T-helper 2 cell treated with Interferon-gamma antibody and Interleukin-4, amounts not matched to agents 5 μg/mL and 100 μg/mL, for 36 hours (primary cell): Measurements from ENCODE around the gene IPO11.

Experiments
- DNase-seq: peaks from one replicate; pipeline ENCODE4 v3.0.0; 2021; ENCODE audit warnings: low spot score
- H3K27ac Mint-ChIP-seq: one replicate; pipeline ENCODE4 v1.8.0; 2021; ENCODE audit warnings: mild to moderate bottlenecking, mixed read lengths
- H3K27me3 Mint-ChIP-seq: one replicate; pipeline ENCODE4 v1.8.0; 2021; ENCODE audit warnings: low read depth, mixed read lengths
- H3K36me3 Mint-ChIP-seq: one replicate; pipeline ENCODE4 v1.8.0; 2021; ENCODE audit warnings: low read depth, mixed read lengths
- H3K4me1 Mint-ChIP-seq: one replicate; pipeline ENCODE4 v1.8.0; 2021; ENCODE audit warnings: low read depth, mixed read lengths
- H3K4me3 Mint-ChIP-seq: one replicate; pipeline ENCODE4 v1.8.0; 2022; ENCODE audit warnings: mild to moderate bottlenecking, moderate library complexity, mixed read lengths
- H3K9me3 Mint-ChIP-seq: one replicate; pipeline ENCODE4 v1.8.0; 2021; ENCODE audit warnings: mixed read lengths

IPO11 gene

GRCh38 chr5:62412549-62413329 is at the start of gene IPO11:
Gene IPO11, plus strand, starts transcription at chr5:62412763. Its CDS starts 24,517 bp downstream, at chr5:62437280.
- DNase-seq = peak; percentile 99
- H3K4me1 Mint-ChIP-seq = peaks cover 16% of the 10 kb centered on the region
- H3K9me3 Mint-ChIP-seq = no peaks in the 10 kb centered on the region
- H3K27ac Mint-ChIP-seq = peak within 1 kb of the TSS; percentile 93
- H3K4me3 Mint-ChIP-seq = peak within 1 kb of the TSS; percentile 90
- peaks cover 3% of the 10 kb centered on the region for H3K27me3 Mint-ChIP-seq
- H3K36me3 Mint-ChIP-seq = no peaks in the 10 kb centered on the region

DNA sequence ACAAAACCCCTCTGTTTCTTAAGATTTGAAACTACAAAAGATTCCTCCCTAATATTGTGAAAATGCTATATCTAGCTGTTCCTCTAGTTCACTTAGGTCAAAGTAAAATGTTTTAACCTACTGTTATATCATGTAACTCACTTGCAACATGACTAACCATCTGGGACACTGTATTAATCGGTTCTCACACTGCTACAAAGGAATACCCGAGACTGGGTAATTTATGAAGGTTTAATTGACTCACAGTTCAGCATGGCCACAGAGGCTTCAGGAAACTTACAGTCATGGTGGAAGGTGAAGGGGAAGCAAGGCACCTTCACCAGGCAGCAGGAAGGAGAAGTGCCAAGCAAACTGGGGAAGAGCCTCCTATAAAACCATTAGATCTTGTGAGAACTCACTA is 43.5 kb upstream of the IPO11 start:
- H3K4me3 Mint-ChIP-seq = no peak overlapping the region
- peaks cover 5% of the 10 kb centered on the region for H3K4me1 Mint-ChIP-seq
- no peak for DNase-seq
- H3K9me3 Mint-ChIP-seq = no peaks in the 10 kb centered on the region
- H3K27ac Mint-ChIP-seq = peak overlapping the region; percentile 27
- H3K36me3 Mint-ChIP-seq = peaks cover 56% of the 10 kb centered on the region
- H3K27me3 Mint-ChIP-seq = no peaks in the 10 kb centered on the region

GRCh38 chr5:62371409-62371808 is 41.2 kb upstream of the IPO11 start:
- DNase-seq = no peak
- Mint-ChIP-seq H3K36me3 (peaks cover 52% of the 10 kb centered on the region), H3K9me3 (no peaks in the 10 kb centered on the region), H3K27me3 (no peaks in the 10 kb centered on the region), H3K27ac (no peak overlapping the region), H3K4me1 (peaks cover 5% of the 10 kb centered on the region), H3K4me3 (no peak overlapping the region)

- Mint-ChIP-seq H3K4me1 (peaks cover 2% of the 10 kb centered on the region), H3K36me3 (peaks cover 48% of the 10 kb centered on the region)
Measured at GRCh38 chr5:62372600-62372999, 40.0 kb upstream of the IPO11 start.

GRCh38 chr5:62373382-62373781 is 39.2 kb upstream of the IPO11 start:
- Mint-ChIP-seq H3K4me1 (peaks cover 2% of the 10 kb centered on the region), H3K9me3 (no peaks in the 10 kb centered on the region), H3K27me3 (no peaks in the 10 kb centered on the region), H3K36me3 (peaks cover 55% of the 10 kb centered on the region), H3K27ac (no peak overlapping the region), H3K4me3 (no peak overlapping the region)
- no peak for DNase-seq

More at GRCh38 chr5:62372600-62372999, 40.0 kb upstream of the IPO11 start:
- no peak overlapping the region for H3K27ac Mint-ChIP-seq
- no peaks in the 10 kb centered on the region for H3K27me3 Mint-ChIP-seq
- DNase-seq = no peak
- no peaks in the 10 kb centered on the region for H3K9me3 Mint-ChIP-seq
- no peak overlapping the region for H3K4me3 Mint-ChIP-seq

GRCh38 chr5:62374090-62374489 is 38.5 kb upstream of the IPO11 start:
- Mint-ChIP-seq H3K4me3 (no peak overlapping the region), H3K27me3 (no peaks in the 10 kb centered on the region), H3K36me3 (peaks cover 57% of the 10 kb centered on the region), H3K27ac (no peak overlapping the region), H3K9me3 (no peaks in the 10 kb centered on the region), H3K4me1 (peaks cover 2% of the 10 kb centered on the region)
- DNase-seq = no peak

GRCh38 chr5:62375627-62376026 is 36.9 kb upstream of the IPO11 start:
- no peaks in the 10 kb centered on the region for H3K27me3 Mint-ChIP-seq
- H3K36me3 Mint-ChIP-seq = peaks cover 66% of the 10 kb centered on the region
- H3K4me1 Mint-ChIP-seq = peaks cover 1% of the 10 kb centered on the region
- DNase-seq = no peak
- no peak overlapping the region for H3K4me3 Mint-ChIP-seq
- H3K9me3 Mint-ChIP-seq = no peaks in the 10 kb centered on the region
- H3K27ac Mint-ChIP-seq = no peak overlapping the region

DNA sequence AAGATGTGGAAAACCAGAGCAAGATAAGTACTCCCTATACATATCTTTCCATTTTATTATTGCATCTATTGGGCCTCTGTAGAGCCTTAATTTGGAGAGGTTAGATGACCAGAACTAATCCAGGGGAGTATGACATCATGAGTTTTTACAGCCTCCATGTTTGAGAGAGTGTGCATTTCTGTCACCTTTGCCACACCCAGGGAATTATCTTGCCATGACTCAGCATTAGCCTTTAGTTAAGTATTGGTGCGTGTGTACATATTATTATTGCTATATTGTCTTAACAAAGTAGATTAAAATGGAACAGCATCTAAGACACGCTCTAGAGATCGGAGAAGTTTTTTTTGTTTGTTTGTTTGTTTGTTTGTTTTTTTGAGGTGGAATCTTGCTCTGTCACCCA is 36.5 kb upstream of the IPO11 start:
- Mint-ChIP-seq H3K4me3 (no peak overlapping the region), H3K27ac (peak overlapping the region; percentile 2), H3K9me3 (no peaks in the 10 kb centered on the region), H3K4me1 (no peaks in the 10 kb centered on the region), H3K27me3 (no peaks in the 10 kb centered on the region), H3K36me3 (peaks cover 68% of the 10 kb centered on the region)
- DNase-seq = no peak

DNA sequence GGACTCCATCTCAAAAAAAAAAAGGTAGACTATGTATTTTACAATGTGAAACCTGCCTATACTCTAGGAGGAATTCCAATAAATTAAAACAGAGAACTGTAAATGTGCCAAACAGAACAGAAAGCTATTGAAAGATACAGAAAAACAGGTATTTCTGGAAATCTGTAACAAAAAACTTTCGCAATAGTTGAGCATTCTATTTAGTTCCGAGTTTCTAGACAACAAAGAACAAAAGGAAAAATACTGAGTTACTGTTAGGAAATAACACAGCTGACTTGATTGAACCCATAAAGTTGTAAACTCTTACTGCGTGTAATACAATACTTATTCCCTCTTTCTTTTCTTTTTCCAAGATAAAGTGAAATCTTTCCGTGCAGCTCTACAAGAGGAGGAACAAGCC is 27.4 kb upstream of the IPO11 start:
- Mint-ChIP-seq H3K27ac (no peak overlapping the region), H3K27me3 (no peaks in the 10 kb centered on the region), H3K36me3 (peaks cover 52% of the 10 kb centered on the region), H3K4me1 (peaks cover 2% of the 10 kb centered on the region), H3K4me3 (no peak overlapping the region), H3K9me3 (no peaks in the 10 kb centered on the region)
- DNase-seq = no peak

DNA sequence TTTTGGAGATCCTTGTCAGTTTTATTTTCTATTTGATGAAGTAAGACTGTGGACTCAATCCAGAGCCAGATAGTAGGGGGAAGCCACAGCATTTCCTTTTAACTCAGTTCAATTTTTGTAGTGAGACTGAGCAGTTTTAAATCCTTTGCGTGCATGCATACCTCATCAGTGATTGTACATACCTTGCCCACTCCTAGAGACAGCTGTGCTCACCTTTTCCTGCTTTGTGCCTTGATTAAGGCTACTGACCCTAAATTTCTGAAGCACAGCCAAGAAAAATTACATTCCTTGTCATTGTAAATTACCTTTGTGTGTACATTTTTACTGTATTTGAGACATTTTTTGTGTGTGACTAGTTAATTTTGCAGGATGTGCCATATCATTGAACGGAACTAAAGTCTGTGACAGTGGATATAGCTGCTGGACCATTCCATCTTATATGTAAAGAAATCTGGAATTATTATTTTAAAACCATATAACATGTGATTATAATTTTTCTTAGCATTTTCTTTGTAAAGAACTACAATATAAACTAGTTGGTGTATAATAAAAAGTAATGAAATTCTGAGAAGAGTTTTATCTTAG is 26.7 kb upstream of the IPO11 start:
- H3K27ac Mint-ChIP-seq = no peak overlapping the region
- H3K4me3 Mint-ChIP-seq = no peak overlapping the region
- peaks cover 50% of the 10 kb centered on the region for H3K36me3 Mint-ChIP-seq
- no peaks in the 10 kb centered on the region for H3K27me3 Mint-ChIP-seq
- no peak for DNase-seq
- peaks cover 6% of the 10 kb centered on the region for H3K4me1 Mint-ChIP-seq
- H3K9me3 Mint-ChIP-seq = no peaks in the 10 kb centered on the region

GRCh38 chr5:62386824-62387223 is 25.7 kb upstream of the IPO11 start:
- peak overlapping the region; percentile 36 for H3K27ac Mint-ChIP-seq
- DNase-seq = no peak
- H3K27me3 Mint-ChIP-seq = no peaks in the 10 kb centered on the region
- peaks cover 10% of the 10 kb centered on the region for H3K4me1 Mint-ChIP-seq
- no peak overlapping the region for H3K4me3 Mint-ChIP-seq
- H3K9me3 Mint-ChIP-seq = no peaks in the 10 kb centered on the region
- peaks cover 50% of the 10 kb centered on the region for H3K36me3 Mint-ChIP-seq

DNA sequence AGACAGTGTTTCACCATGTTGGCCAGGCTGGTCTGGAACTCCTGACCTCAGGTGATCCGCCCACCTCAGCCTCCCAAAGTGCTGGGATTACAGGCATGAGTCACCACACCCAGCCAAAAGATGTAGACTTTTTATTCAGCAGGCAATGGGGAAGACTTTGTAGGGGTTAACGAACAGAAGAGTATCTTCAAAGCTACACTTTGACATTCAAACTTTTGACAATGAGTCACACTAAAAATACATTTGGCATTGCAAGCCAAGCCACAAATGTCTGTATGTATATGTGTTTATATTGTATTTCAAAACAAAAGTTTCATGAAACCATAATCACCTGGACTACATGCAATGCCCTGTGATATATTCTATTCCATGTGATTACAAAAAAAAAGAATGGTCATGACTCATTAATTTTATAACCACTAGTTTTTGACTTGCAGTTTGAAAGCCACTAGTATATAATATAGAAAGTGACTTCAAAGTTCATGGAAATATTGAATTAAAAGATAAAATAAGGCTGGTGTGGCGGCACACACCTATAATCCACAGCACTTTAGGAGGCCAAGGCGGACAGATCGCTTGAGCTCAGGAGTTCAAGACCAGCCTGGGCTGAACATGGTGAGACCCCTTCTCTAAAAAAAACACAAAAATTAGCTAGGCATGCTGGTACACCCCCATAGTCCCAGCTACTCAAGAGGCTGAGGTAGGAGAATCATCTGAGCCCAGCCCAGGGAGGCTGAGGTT is 17.2 kb upstream of the IPO11 start:
- peaks cover 17% of the 10 kb centered on the region for H3K4me1 Mint-ChIP-seq
- no peak overlapping the region for H3K4me3 Mint-ChIP-seq
- H3K27ac Mint-ChIP-seq = no peak overlapping the region
- H3K9me3 Mint-ChIP-seq = no peaks in the 10 kb centered on the region
- H3K27me3 Mint-ChIP-seq = no peaks in the 10 kb centered on the region
- DNase-seq = no peak
- peaks cover 61% of the 10 kb centered on the region for H3K36me3 Mint-ChIP-seq

GRCh38 chr5:62403411-62404250 is 8.9 kb upstream of the IPO11 start, which contains the start of gene DIMT1:
Gene DIMT1, minus strand, starts transcription at chr5:62403905. Its CDS starts 133 bp downstream, at chr5:62403772.
- no peaks in the 10 kb centered on the region for H3K27me3 Mint-ChIP-seq
- DNase-seq = peak; percentile 95
- H3K36me3 Mint-ChIP-seq = peaks cover 23% of the 10 kb centered on the region
- H3K27ac Mint-ChIP-seq = peak within 1 kb of the TSS; percentile 92
- no peaks in the 10 kb centered on the region for H3K9me3 Mint-ChIP-seq
- peaks cover 21% of the 10 kb centered on the region for H3K4me1 Mint-ChIP-seq
- peak within 1 kb of the TSS; percentile 100 for H3K4me3 Mint-ChIP-seq
